ENCODE measurements around the gene RSPH10B2. TPM values are rescaled to one million over a fixed set of nuclear protein-coding genes. Genes with fewer than 3 reads are reported as not detected.
A peak's percentile ranks its signal among the peaks of the same experiment; 100 is the strongest.

The RSPH10B2 gene
- total and polyA plus RNA-seq, 2 of the 13 experiments (the other 11 are each of a cell fraction or from before 2014, with no cell fraction given): 0.31 TPM; not detected in 1

GRCh38 chr7:6729492-6730342, 24.2 kb upstream of the RSPH10B2 start (continued):
- TF ChIP-seq, protein P1, sequence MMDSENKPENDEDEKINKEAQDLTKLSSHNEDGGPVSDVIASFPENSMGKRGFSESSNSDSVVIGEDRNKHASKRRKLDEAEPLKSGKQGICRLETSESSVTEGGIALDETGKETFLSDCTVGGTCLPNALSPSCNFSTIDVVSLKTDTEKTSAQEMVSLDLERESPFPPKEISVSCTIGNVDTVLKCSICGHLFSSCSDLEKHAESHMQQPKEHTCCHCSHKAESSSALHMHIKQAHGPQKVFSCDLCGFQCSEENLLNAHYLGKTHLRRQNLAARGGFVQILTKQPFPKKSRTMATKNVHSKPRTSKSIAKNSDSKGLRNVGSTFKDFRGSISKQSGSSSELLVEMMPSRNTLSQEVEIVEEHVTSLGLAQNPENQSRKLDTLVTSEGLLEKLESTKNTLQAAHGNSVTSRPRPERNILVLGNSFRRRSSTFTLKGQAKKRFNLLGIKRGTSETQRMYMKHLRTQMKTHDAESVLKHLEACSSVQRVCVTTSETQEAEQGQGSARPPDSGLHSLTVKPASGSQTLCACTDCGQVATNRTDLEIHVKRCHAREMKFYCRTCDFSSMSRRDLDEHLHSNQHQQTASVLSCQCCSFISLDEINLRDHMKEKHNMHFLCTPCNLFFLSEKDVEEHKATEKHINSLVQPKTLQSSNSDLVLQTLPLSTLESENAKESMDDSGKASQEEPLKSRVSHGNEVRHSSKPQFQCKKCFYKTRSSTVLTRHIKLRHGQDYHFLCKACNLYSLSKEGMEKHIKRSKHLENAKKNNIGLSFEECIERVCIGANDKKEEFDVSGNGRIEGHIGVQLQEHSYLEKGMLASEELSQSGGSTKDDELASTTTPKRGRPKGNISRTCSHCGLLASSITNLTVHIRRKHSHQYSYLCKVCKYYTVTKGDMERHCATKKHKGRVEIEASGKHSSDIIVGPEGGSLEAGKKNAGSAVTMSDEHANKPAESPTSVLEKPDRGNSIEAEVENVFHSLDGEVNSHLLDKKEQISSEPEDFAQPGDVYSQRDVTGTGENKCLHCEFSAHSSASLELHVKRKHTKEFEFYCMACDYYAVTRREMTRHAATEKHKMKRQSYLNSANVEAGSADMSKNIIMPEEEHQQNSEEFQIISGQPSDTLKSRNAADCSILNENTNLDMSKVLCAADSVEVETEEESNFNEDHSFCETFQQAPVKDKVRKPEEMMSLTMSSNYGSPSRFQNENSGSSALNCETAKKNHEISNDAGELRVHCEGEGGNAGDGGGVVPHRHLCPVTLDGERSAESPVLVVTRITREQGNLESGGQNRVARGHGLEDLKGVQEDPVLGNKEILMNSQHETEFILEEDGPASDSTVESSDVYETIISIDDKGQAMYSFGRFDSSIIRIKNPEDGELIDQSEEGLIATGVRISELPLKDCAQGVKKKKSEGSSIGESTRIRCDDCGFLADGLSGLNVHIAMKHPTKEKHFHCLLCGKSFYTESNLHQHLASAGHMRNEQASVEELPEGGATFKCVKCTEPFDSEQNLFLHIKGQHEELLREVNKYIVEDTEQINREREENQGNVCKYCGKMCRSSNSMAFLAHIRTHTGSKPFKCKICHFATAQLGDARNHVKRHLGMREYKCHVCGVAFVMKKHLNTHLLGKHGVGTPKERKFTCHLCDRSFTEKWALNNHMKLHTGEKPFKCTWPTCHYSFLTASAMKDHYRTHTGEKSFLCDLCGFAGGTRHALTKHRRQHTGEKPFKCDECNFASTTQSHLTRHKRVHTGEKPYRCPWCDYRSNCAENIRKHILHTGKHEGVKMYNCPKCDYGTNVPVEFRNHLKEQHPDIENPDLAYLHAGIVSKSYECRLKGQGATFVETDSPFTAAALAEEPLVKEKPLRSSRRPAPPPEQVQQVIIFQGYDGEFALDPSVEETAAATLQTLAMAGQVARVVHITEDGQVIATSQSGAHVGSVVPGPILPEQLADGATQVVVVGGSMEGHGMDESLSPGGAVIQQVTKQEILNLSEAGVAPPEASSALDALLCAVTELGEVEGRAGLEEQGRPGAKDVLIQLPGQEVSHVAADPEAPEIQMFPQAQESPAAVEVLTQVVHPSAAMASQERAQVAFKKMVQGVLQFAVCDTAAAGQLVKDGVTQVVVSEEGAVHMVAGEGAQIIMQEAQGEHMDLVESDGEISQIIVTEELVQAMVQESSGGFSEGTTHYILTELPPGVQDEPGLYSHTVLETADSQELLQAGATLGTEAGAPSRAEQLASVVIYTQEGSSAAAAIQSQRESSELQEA (CRISPR knock-in tag; IDR thresholded peaks at IDR 0.05; ENCODE audit: not compliant biosample characterization): no peak
- TF ChIP-seq ZNF678 (CRISPR knock-in tag; IDR thresholded peaks at IDR 0.05) (no peak), GTF3A (CRISPR knock-in tag; conservative IDR thresholded peaks at IDR 0.05) (no peak), THYN1 (CRISPR knock-in tag; IDR thresholded peaks at IDR 0.05; ENCODE audit: borderline replicate concordance, low read depth) (no peak), ZNF772 (CRISPR knock-in tag; IDR thresholded peaks at IDR 0.05) (peak; percentile 72), EHMT2 (IDR thresholded peaks at IDR 0.05; ENCODE audit: borderline replicate concordance, low read depth, low read length) (0 out of 2 replicates have a peak, but pooled peaks have one; percentile 24), TIGD3 (CRISPR knock-in tag; IDR thresholded peaks at IDR 0.05; ENCODE audit: borderline replicate concordance) (no peak), MBD4 (IDR thresholded peaks at IDR 0.05; ENCODE audit: borderline replicate concordance, low read length) (no peak), SP2 (CRISPR knock-in tag; IDR thresholded peaks at IDR 0.05) (peak; percentile 54), SOX13 (IDR thresholded peaks at IDR 0.05) (no peak), SOX13 (CRISPR knock-in tag; conservative IDR thresholded peaks at IDR 0.05 in 1 of 2, IDR thresholded peaks at IDR 0.05 in 1 of 2) (peak in 1 of 2 experiments; percentile 20; a peak in 2 of 4 replicates), ZBTB3 (CRISPR knock-in tag; IDR thresholded peaks at IDR 0.05; ENCODE audit: borderline replicate concordance, low read depth) (no peak), XBP1 (CRISPR knock-in tag; IDR thresholded peaks at IDR 0.05) (no peak), CBX2 (IDR thresholded peaks at IDR 0.05; ENCODE audit: low read depth, low read length) (no peak), CBX2 (CRISPR knock-in tag; IDR thresholded peaks at IDR 0.05; ENCODE audit: low read depth) (no peak), TOE1 (CRISPR knock-in tag; IDR thresholded peaks at IDR 0.05) (no peak), ZGPAT (CRISPR knock-in tag; IDR thresholded peaks at IDR 0.05) (peak; percentile 80; the same call in 1 of the 2 replicates)

Data from HepG2 (cell line).